NCI-H748 treated with DMSO at 0.1 percent for 48 hours (cell line): ENCODE measurements around the gene TRIM17.

ENCODE experiments used
- DNase-seq: peaks from one replicate; lab custom pipeline; 2025; lab: John Stamatoyannopoulos, UW

TRIM17 gene

DNA sequence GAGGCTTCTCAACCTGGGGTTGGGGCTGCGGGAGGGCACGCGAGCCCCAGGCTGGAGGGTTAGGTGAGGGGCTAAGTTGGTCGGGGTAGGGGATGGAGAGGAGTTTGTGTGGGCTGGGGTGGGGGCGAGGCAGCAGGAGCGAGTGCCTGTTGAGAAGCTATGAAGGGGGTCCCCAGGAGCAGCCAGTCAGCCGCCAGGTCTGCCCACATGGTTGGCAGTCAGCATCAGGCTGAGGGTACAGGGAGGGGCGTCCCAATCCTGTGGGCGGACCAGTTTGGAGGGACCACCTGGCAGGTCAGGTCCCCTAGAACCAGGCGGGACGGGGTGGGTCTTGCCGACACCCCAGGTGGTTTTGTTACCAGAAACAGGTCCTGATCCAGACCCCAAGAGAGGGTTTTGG, 400 bp upstream of the TRIM17 start:
- no peak for DNase-seq

GRCh38 chr1:228415853-228416216, 826 bp downstream of the TRIM17 start:
- DNase-seq = no peak

DNA sequence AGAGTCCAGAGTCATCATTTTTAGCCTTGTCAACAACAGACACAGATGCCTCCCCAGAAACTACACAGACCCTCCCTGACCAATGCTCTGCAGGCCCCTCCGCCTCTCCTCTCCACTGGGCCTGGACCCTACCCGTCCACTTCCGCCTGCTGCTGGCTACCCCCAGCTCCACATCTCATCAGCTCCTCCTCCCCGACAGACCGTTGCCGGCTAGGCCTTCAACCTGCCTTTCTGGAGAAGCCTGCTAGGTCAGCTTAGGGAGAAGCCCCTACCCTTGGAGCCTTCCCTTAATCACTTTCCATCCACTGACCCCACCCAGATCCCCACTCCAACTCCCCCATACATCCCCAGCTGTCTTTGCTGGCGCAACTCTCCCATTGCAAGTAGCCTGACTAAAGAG, 1.4 kb downstream of the TRIM17 start:
- no peak for DNase-seq

DNA sequence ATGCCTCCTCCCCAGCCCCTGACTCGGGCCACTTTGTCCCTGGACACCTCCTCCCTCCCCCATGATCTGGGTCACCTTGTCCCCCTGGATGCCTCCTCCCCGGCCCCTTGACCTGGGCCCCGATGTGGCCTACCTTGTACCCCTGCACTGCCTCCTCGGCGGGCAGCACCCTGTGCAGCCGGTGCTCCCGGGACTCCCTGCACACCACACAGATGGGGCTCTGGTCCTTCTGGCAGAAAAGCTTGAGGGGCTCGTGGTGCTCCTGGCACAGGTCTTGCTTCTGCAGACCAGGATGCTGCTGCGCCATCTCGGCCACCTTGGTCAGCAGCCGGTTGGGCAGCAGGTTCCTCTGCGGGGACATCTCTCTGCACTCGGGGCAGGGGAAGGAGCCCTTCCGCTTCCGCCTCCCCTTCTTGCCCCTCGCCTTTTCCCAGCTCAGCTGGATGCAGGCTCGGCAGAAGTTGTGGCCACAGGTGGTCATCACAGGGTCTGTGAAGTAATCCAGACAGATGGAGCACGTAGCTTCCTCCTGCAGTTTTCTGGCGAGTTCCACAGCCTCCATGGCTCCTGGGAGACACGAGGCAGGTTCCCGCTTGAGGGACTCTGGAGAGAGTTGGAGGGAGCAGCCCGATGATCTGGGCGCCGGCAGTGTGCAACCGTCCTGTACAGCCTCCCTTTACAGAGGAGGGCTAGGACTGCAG, 2.0 kb downstream of the TRIM17 start:
- DNase-seq = no peak

DNA sequence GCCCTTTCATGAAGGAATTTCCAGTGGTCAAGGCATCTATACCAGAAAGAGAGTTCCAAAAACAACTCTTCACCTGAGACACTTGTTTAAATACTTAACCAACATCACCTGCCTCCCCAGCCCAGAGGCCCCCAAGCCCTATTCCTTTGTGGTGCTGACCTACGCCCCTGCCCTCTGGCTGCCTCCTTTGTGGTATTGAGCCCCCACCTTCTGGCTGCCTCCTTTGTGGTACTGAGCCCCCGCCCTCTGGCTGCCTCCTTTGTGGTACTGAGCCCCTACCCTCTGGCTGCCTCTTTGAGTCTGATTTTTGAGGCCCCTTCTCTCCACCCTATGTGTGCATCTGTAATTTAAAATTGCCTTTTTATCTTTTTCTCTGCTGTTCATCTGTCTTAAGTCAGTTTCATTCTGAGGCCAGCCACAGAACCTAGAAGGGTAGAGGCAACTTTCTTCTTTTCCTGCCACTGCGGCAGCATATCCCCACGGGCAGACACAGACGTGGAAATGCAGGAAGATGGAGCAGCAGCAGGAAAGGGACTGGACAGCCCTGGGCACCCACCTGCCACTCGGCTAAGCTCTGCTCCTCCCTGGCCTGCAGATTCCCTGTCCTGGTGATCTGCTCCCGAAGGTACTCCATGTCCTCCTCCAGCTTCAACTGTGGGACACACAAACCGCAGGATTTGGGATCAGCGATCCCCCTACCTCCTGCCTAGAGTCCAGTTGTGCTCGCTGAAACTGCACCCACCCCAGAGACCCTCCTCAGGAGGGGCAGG, 3.2 kb downstream of the TRIM17 start:
- DNase-seq = no peak

DNA sequence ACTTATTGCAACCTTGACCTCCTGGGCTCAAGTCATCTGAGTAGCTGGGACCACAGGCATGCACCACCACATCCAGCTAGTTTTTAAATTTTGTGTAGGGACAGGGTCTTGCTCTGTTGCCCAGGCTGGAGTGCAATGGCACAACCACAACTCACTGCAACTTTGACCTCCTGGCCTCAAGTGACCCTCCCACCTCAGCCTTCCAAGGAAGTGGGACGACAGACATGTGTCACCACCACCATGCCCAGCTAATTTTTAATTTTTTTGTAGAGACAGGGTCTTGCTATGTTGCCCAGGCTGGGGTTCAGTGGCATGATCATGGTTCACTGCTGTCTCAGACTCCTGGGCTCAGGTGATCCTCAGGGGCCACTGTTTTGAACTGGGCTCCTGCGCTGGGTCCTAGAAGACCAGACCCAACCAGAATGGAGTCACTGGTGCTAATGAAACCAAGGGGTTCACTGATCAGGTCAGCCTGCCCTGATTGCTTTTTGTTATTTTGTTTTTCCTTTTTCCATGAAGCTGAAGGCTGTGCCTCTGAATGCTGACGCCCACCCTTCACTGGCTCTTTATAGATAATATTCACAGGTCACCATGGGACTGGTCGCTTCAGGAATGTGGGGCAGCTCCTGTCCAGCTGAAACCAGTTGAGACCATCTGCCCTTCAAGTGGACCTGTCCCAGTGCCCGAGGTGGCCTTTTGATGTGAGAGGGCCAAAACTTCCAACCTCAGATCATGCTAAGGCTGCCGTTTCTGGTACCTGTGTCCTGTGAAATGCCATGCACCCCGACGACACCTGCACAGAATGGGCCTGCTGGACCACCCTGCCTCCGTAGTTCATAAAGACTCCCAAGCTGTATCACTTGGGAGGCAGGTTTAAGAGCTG, 4.9 kb downstream of the TRIM17 start:
- DNase-seq = no peak

GRCh38 chr1:228411121-228411520, 5.5 kb downstream of the TRIM17 start:
- no peak for DNase-seq

DNA sequence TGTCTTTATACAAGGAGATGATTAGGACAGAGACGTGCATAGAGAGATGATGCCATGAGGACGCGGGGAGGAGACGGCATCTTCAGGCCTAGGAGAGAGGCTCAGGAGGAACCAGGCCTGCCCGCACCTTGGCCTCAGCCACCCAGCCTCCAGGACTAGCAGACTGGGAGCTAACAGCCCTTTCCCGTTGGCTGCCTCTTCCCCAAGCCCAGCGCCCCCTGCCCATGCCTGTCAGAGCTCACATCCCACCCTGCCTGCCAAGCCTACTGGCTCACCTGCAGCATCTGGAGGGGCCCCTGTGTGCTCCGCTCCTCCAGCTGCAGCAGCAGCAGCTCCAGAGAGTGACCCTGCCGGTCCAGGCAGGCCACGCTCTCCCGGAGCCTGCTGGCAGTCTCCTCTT, 6.0 kb downstream of the TRIM17 start:
- no peak for DNase-seq

- DNase-seq = no peak
Measured at GRCh38 chr1:228410015-228410414, 6.6 kb downstream of the TRIM17 start.

- no peak for DNase-seq
Measured at GRCh38 chr1:228408869-228409805, 7.5 kb downstream of the TRIM17 start.

DNA sequence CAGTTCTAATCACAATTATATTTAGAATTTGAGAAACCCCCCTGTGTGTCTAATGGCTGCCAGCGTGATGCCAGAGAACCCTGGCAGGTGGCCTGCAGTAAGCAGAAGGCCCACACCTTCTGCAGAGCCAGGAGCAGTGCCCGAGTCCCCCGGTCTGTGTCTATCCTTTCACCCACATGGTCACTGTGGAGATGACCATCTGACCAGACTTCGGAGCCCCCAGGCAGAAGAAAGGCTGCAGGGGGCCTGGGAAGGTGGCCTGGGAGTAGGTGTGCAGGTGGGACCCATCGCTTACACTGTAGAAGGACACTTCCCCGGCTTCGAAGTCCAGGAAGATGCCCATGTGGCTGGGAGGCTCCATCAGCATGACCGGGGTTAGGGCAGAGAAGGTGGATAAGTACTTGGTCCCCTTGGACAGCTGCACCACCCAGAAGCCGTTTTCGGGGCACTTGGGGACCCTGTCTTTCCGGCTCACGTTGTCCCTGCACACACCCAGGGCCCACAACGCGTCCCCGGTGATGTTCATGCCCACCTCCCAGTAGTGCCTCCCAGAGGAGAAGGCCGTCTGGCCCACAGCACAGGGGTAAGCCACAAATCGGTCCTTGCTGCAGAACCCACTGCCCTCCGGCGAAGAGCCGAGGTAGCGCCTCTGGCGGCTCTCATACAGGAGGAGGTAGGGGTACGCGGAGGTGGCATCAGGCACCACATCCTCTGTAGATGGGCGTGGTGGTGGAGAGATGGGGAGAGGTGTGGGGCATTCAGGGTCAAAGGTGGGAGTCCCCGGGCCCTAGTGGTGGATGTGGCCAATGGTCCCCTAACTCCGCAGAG, 8.4 kb downstream of the TRIM17 start:
- no peak for DNase-seq

GRCh38 chr1:228407106-228408040, 9.3 kb downstream of the TRIM17 start:
- DNase-seq = no peak

- no peak for DNase-seq
Measured at GRCh38 chr1:228405979-228406228, 10.8 kb downstream of the TRIM17 start.

GRCh38 chr1:228405200-228405978, 11.3 kb downstream of the TRIM17 start:
- DNase-seq = no peak

DNA sequence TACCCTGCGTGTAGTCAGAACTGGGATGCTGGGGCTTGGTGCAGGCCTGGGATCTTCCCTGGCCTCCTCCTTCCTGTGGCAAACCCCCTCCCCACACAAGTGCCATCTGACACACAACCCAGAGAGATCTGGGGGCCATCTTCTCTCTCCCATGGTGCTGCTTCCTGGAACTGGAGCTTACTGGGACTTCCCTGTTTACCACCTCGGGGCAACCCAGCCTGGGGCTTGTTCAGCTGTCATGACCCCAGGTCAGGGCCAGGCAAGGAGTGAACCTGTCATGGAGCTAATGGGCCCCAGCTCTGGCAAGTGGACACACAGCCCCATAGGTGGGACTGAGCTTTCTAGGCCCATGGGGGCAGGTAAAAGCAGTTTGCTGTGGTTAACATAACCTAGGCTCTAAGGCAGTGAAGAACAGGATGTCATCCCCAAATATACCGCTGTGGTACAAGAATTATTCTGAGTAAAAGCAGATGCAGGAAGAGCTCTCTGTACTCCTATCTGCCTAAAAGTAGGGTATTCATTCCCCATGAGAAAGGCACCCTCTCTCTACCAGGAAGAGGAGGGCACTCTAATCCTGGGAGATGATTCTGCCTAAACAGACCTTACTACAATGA, 12.4 kb downstream of the TRIM17 start:
- no peak for DNase-seq

DNA sequence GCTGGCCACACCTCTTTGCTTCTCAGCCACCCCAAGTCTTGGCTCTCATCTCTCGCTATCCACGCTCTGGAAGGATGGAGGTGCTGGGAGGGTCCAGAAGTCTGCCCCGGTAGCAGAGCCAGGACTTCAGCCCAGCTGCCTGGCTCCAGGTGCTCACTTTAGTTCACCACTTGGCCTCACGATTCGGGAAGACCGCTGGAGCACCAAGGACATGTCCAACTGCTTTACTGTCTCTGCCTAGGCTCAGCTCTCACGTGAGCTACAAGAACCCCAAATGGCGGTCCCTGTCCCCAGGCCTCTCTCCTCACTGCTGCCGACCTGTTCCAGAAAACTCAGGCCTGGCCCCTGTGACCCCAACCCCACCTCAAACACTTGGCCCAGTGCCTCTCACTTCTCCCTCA, 13.4 kb downstream of the TRIM17 start:
- DNase-seq = no peak

GRCh38 chr1:228402641-228403025, 14.0 kb downstream of the TRIM17 start:
- no peak for DNase-seq

DNA sequence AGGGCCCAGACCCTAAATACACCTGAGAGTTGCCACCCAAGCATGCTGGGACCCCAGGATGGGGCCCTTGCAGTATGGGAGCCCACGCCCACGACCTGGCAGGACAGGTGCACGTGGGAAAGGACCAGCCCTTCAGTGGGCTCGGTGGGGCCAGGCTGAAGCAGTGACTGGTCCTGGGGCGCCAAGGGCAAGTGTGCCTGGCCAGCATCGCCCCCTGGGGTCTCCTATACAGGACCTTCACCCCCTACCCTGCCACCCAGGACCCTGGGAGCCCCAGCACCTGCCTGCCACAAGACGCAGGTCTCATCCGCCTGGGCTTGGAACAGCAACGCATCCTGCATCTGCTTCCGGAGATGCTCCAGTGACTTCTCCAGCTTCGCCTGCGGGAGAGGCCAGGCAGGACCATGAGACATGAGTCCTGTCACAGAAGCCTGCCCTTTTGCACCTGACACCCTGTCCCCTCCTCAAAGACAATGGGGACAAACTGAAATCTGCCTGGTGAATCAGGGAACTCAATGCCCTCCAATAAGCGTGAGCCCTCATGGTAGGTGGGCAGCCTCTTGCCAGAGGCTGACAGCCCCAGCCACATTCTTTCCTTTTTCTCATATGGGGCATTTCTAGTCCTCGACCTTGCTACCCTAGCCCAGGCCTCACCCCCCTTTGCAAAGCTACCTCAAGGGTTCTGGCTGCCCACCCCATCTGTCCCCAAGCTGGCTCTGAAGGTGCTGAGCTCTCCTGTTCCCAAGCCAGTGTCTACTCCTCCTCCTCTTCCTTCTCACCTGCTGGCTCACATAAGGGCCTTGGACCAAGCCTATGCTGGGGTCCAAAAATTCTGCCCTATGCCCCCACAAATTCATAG, 14.7 kb downstream of the TRIM17 start:
- DNase-seq = no peak
